Endodermal cell (in vitro differentiated cells): ENCODE data around the gene PAPOLB. TPM values are rescaled to one million over a fixed set of nuclear protein-coding genes. Genes with fewer than 3 reads are reported as not detected.

ENCODE experiments used
- DNase-seq: peaks from one replicate; pipeline ENCODE4 v3.0.0-alpha.2; 2017
- H3K27ac ChIP-seq: 2 replicates; pipeline ENCODE4 v1.5.1; 2013; ENCODE audit warnings: mild to moderate bottlenecking, low read depth, low read length, moderate library complexity
- H3K27me3 ChIP-seq: 2 replicates; pipeline ENCODE4 v1.6.1; 2013; ENCODE audit warnings: mild to moderate bottlenecking, low read length, moderate library complexity; ENCODE audit not compliant: insufficient read depth, control insufficient read depth, poor library complexity, severe bottlenecking
- H3K36me3 ChIP-seq: 2 replicates; pipeline ENCODE4 v1.7.0; 2013; ENCODE audit warnings: mild to moderate bottlenecking, low read length, moderate library complexity; ENCODE audit not compliant: control insufficient read depth, insufficient read depth
- H3K4me1 ChIP-seq: one replicate; pipeline ENCODE4 v1.7.0; 2013; ENCODE audit warnings: low read length; ENCODE audit not compliant: control insufficient read depth, insufficient read depth
- H3K4me3 ChIP-seq: 2 replicates; pipeline ENCODE4 v1.5.1; 2013; ENCODE audit warnings: mild to moderate bottlenecking, low read length, moderate library complexity
- H3K9ac ChIP-seq: 2 replicates; pipeline ENCODE4 v1.6.1; 2013; ENCODE audit warnings: mild to moderate bottlenecking, low read length, moderate library complexity; ENCODE audit not compliant: poor library complexity, severe bottlenecking; ENCODE audit errors: extremely low read depth
- H3K9me3 ChIP-seq: 2 replicates; pipeline ENCODE4 v1.6.1; 2013; ENCODE audit warnings: mild to moderate bottlenecking, low read length, moderate library complexity; ENCODE audit not compliant: control insufficient read depth
- H3K27ac Mint-ChIP-seq: 2 replicates; pipeline ENCODE4 v1.8.0; 2020; ENCODE audit warnings: mixed read lengths
- H3K27me3 Mint-ChIP-seq: 2 replicates; pipeline ENCODE4 v1.8.0; 2021; ENCODE audit warnings: mild to moderate bottlenecking, mixed read lengths; ENCODE audit not compliant: insufficient read depth
- H3K36me3 Mint-ChIP-seq: 2 replicates; pipeline ENCODE4 v1.8.0; 2020; ENCODE audit warnings: low read depth, mixed read lengths
- H3K4me1 Mint-ChIP-seq: 2 replicates; pipeline ENCODE4 v1.8.0; 2020; ENCODE audit warnings: mixed read lengths
- H3K4me3 Mint-ChIP-seq: 2 replicates; pipeline ENCODE4 v1.8.0; 2020; ENCODE audit warnings: mild to moderate bottlenecking, moderate library complexity, mixed read lengths
- H3K9me3 Mint-ChIP-seq: 2 replicates; pipeline ENCODE4 v1.8.0; 2020; ENCODE audit warnings: mild to moderate bottlenecking, mixed read lengths
- CTCF ChIP-seq: fragments of 200-600 bp; sonication (generic); conservative IDR thresholded peaks from 2 replicates; pipeline ENCODE4 v1.5.0; 2021; ENCODE audit warnings: antibody characterized with exemption, mild to moderate bottlenecking
- WGBS, 2 experiments: methylation state at CpG; one replicate each; pipeline versions ENCODE4 v1.1.5 to v1.1.7; 2013; ENCODE audit warnings: missing lambda C conversion rate in 2 of 2, mixed read lengths in 1 of 2; ENCODE audit not compliant: insufficient coverage in 1 of 2, insufficient read length in 1 of 2; 5-methylcytosine and 5-hydroxymethylcytosine counted together
- total RNA-seq, 2 donors: library from RNA; stranded (reverse); fragmentation: NEBNext Ultra II Directional in 1 of 2; extraction: Animal tissue kit (Norgen Biotek cat#: 25700) in 1 of 2; gene quantifications; 2 replicates in 1 of 2; 3 replicates in 1 of 2; pipeline ENCODE4 v1.2.1, GENCODE V29; 2021

Gene PAPOLB
- total RNA-seq, 2 donors from 2014 or later: 1.2 to 1.8 TPM

- Histone ChIP-seq H3K4me1 (no peaks in the 10 kb centered on the region), H3K27ac (no peak overlapping the region), H3K9ac (no peak overlapping the region), H3K36me3 (peaks cover 2% of the 10 kb centered on the region), H3K9me3 (no peaks in the 10 kb centered on the region), H3K4me3 (no peak overlapping the region), H3K27me3 (no peaks in the 10 kb centered on the region)
- 95 to 97% methylated on average over 33 to 60 of the region's 60 CpGs for WGBS, 2 experiments
- peaks cover 12% of the 10 kb centered on the region for H3K4me1 Mint-ChIP-seq
- no peak overlapping the region for H3K27ac Mint-ChIP-seq
- TF ChIP-seq CTCF: no peak
- H3K27me3 Mint-ChIP-seq: no peaks in the 10 kb centered on the region
- no peak overlapping the region for H3K4me3 Mint-ChIP-seq
- peaks cover 33% of the 10 kb centered on the region for H3K36me3 Mint-ChIP-seq
- no peaks in the 10 kb centered on the region for H3K9me3 Mint-ChIP-seq
- peak; percentile 38 for DNase-seq
Measured at GRCh38 chr7:4834601-4835397, 27.0 kb downstream of the PAPOLB start.

GRCh38 chr7:4833691-4834600, 27.9 kb downstream of the PAPOLB start:
- Mint-ChIP-seq H3K9me3 (no peaks in the 10 kb centered on the region), H3K36me3 (peaks cover 40% of the 10 kb centered on the region), H3K4me1 (peaks cover 12% of the 10 kb centered on the region), H3K4me3 (no peak overlapping the region), H3K27me3 (no peaks in the 10 kb centered on the region), H3K27ac (no peak overlapping the region)
- H3K27ac ChIP-seq: no peak overlapping the region
- H3K4me1 ChIP-seq: no peaks in the 10 kb centered on the region
- H3K4me3 ChIP-seq: no peak overlapping the region
- TF ChIP-seq CTCF: no peak
- no peaks in the 10 kb centered on the region for H3K27me3 ChIP-seq
- H3K9ac ChIP-seq: no peak overlapping the region
- 86 to 87% methylated on average over 33 to 36 of the region's 36 CpGs for WGBS, 2 experiments
- no peaks in the 10 kb centered on the region for H3K9me3 ChIP-seq
- peaks cover 9% of the 10 kb centered on the region for H3K36me3 ChIP-seq
- peak; percentile 38 for DNase-seq

GRCh38 chr7:4833176-4833575, 28.7 kb downstream of the PAPOLB start:
- WGBS, 2 experiments: 94 to 96% methylated on average over 14 to 17 of the region's 17 CpGs

More at GRCh38 chr7:4833176-4833575, 28.7 kb downstream of the PAPOLB start:
- Mint-ChIP-seq H3K4me1 (peaks cover 10% of the 10 kb centered on the region), H3K9me3 (no peaks in the 10 kb centered on the region), H3K27ac (peak overlapping the region; percentile 55), H3K27me3 (no peaks in the 10 kb centered on the region), H3K4me3 (no peak overlapping the region), H3K36me3 (peaks cover 44% of the 10 kb centered on the region)
- H3K4me3 ChIP-seq: no peak overlapping the region
- no peaks in the 10 kb centered on the region for H3K27me3 ChIP-seq
- H3K4me1 ChIP-seq: no peaks in the 10 kb centered on the region
- DNase-seq: no peak
- TF ChIP-seq CTCF: no peak
- no peaks in the 10 kb centered on the region for H3K9me3 ChIP-seq
- no peak overlapping the region for H3K9ac ChIP-seq
- no peak overlapping the region for H3K27ac ChIP-seq
- peaks cover 9% of the 10 kb centered on the region for H3K36me3 ChIP-seq
